ENCODE measurements around the gene MS4A1.

- no peak for TF ChIP-seq GATA2 (IDR thresholded peaks at IDR 0.05; ENCODE audit: low read depth, low read length)
- no peak for TF ChIP-seq GATA3 (IDR thresholded peaks at IDR 0.05; ENCODE audit: low read depth, low read length)
Observed at GRCh38 chr11:60502221-60502775, 46.7 kb downstream of the MS4A1 start.

Measured in SH-SY5Y (cell line).